Left lung (tissue), 10 donors: Measurements from ENCODE around the gene MMEL1. TPM values are rescaled to one million over a fixed set of nuclear protein-coding genes. Genes with fewer than 3 reads are reported as not detected.

Experiments
- ATAC-seq: fragments of 200-7000 bp; cut with Tn5 transposase; one replicate; pipeline ENCODE4 v1.9.1; 2020; ENCODE audit warnings: moderate library complexity
- DNase-seq, 4 donors: peaks; one replicate each; pipeline ENCODE4 v3.0.0-alpha.2; 2013 to 2020
- H3K27ac ChIP-seq, 2 donors: fragments of 200-600 bp; sonication (generic) in 1 of 2; one replicate each; pipeline versions ENCODE4 v1.5.0 to v1.8.0; 2020 to 2021
- H3K27me3 ChIP-seq, 2 donors: fragments of 200-600 bp; sonication (generic) in 1 of 2; one replicate each; pipeline versions ENCODE4 v1.5.0 to v1.8.0; 2020 to 2021
- H3K36me3 ChIP-seq, 2 donors: fragments of 200-600 bp; sonication (generic) in 1 of 2; one replicate each; pipeline versions ENCODE4 v1.5.0 to v1.8.0; 2020 to 2021
- H3K4me1 ChIP-seq, 2 donors: fragments of 200-600 bp; one replicate each; pipeline ENCODE4 v1.8.0; 2021
- H3K4me3 ChIP-seq, 2 donors: fragments of 200-600 bp; sonication (generic) in 1 of 2; one replicate each; pipeline versions ENCODE4 v1.5.0 to v1.8.0; 2020 to 2021; ENCODE audit warnings: mild to moderate bottlenecking in 1 of 2
- H3K9me3 ChIP-seq, 2 donors: fragments of 200-600 bp; sonication (generic) in 1 of 2; one replicate each; pipeline versions ENCODE4 v1.5.0 to v1.8.0; 2020 to 2021
- CTCF ChIP-seq, 2 donors: fragments of 200-600 bp; sonication (generic) in 1 of 2; IDR thresholded peaks; one replicate each; pipeline versions ENCODE4 v1.5.0 to v1.8.0; 2021; ENCODE audit warnings: antibody characterized with exemption in 2 of 2
- intact Hi-C, 2 donors: fragments of 100-400 bp; cut with DNase I; formaldehyde crosslinking; loops; one replicate each; pipeline versions ENCODE4 v1.11.2 to v1.14.2; 2022
- polyA plus RNA-seq, 6 donors: library from polyadenylated mRNA; unstranded; fragments of 120-200 nt; gene quantifications; one replicate each; pipeline ENCODE4 v1.2.1, GENCODE V29; 2013; ENCODE audit not compliant: insufficient read length in 6 of 6
- total RNA-seq, 2 donors: library from RNA; stranded (reverse); fragmentation: NEBNext Ultra II Directional; extraction: Animal tissue kit (Norgen Biotek cat#: 25700); gene quantifications; one replicate each; pipeline ENCODE4 v1.2.1, GENCODE V29; 2021
- donor health status: DM: no; HTN: yes; CAD: no.
- donor health status: DM: no; HTN: no; CAD: no.

The MMEL1 gene
- total and polyA plus RNA-seq, 8 donors = 3.4 to 9.1 (median 3.9) TPM

DNA sequence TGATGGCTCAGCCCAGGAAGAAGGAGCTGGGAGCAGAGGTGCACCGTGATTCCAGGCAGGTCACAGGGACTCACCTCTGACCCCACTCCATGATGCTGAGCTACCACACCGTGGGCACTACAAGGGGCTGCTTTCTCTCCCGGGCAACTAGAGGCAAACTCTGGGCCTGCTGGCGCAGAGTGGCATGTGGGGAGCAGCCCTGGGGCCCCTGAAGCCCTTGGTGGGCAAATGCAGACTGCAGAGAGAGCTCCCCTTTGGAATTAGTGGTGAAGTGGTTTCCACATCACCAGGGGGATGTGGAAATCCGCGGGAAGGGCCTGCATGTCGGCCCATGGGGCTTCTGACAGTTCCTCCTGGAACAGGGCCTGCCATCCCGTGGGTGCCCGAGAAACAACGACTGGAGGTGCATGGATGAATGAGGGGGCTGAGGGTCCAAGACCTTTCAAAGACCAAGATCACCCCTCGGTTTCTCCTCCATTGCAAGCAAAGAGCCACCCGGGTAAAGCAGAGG is 11.8 kb upstream of the MMEL1 start:
- Histone ChIP-seq H3K27ac (no peak overlapping the region), H3K4me3 (no peak overlapping the region), H3K9me3 (peaks cover 0 to 29% of the 10 kb centered on the region in 2 donors), H3K36me3 (no peaks in the 10 kb centered on the region), H3K4me1 (peaks cover 7 to 19% of the 10 kb centered on the region in 2 donors), H3K27me3 (no peaks in the 10 kb centered on the region)
- intact Hi-C loops = loop anchor here in 1 of 2 donors (10.0 kb wide), 1 partner anchor 230 kb away; the partner anchor contains the start of gene PEX10
- TF ChIP-seq CTCF (IDR thresholded peaks at IDR 0.05) = no peak
- ATAC-seq (no peak), DNase-seq (no peak)

DNA sequence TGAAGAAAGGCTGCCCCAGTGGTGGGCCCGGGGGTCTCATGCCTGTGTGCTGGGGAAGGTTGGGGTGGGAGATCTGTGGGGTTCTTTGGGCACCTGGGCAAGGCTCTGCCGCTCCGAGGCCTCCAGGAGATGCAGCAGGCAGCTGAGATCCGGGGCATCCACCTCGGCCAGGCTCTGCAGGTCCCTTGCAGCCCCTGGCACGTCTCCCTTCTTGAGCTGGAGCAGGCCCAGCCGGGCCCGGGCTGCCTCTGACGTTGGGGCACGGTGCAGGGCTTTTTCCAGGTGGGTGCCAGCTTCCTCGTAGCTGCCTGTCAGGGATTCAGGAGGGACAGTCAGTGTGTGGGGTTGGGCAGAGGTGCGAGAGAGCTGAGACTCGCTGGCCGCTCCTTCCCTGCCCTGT is 11.4 kb upstream of the MMEL1 start:
- H3K9me3 ChIP-seq = peaks cover 0 to 29% of the 10 kb centered on the region in 2 donors
- ATAC-seq = no peak
- peaks cover 7 to 19% of the 10 kb centered on the region in 2 donors for H3K4me1 ChIP-seq
- no peak overlapping the region for H3K27ac ChIP-seq
- no peaks in the 10 kb centered on the region for H3K27me3 ChIP-seq
- H3K36me3 ChIP-seq = no peaks in the 10 kb centered on the region
- TF ChIP-seq CTCF (IDR thresholded peaks at IDR 0.05) = no peak
- intact Hi-C loops = loop anchor here in 1 of 2 donors (10.0 kb wide), 1 partner anchor 229 kb away; the partner anchor contains the start of gene PEX10
- no peak overlapping the region for H3K4me3 ChIP-seq
- peak in 1 of 4 donors; percentile 78 for DNase-seq

- no peak for DNase-seq
- Histone ChIP-seq H3K4me3 (peak overlapping the region; percentile 73 to 83), H3K27me3 (peaks cover 0 to under 1% of the 10 kb centered on the region in 2 donors), H3K27ac (peak overlapping the region in 1 of 2 donors; percentile 83), H3K9me3 (peaks cover 0 to 29% of the 10 kb centered on the region in 2 donors), H3K4me1 (peaks cover 7 to 19% of the 10 kb centered on the region in 2 donors), H3K36me3 (no peaks in the 10 kb centered on the region)
- intact Hi-C loops = loop anchor here in 1 of 2 donors (10.0 kb wide), 1 partner anchor 229 kb away; the partner anchor contains the start of gene PEX10
- no peak for ATAC-seq
- TF ChIP-seq CTCF (IDR thresholded peaks at IDR 0.05) = no peak
Measured at GRCh38 chr1:2643414-2644077, 10.7 kb upstream of the MMEL1 start.

- Histone ChIP-seq H3K36me3 (no peaks in the 10 kb centered on the region), H3K27me3 (peaks cover 0 to 6% of the 10 kb centered on the region in 2 donors), H3K4me1 (peaks cover 7 to 19% of the 10 kb centered on the region in 2 donors), H3K4me3 (peak overlapping the region; percentile 73 to 83), H3K9me3 (peaks cover 0 to 21% of the 10 kb centered on the region in 2 donors), H3K27ac (peak overlapping the region; percentile 76 to 83)
- intact Hi-C loops = loop anchor here in 1 of 2 donors (10.0 kb wide), 1 partner anchor 228 kb away; the partner anchor contains the start of gene PEX10
- ATAC-seq = peak; percentile 93
- TF ChIP-seq CTCF (IDR thresholded peaks at IDR 0.05) = no peak
- peak; percentile 91 to 97 (median 93) for DNase-seq
Measured at GRCh38 chr1:2642560-2643413, 10.0 kb upstream of the MMEL1 start.
